ENCODE results near the gene ICAM4. TPM values are rescaled to one million over a fixed set of nuclear protein-coding genes. Genes with fewer than 3 reads are reported as not detected.

ICAM4 gene
- total and polyA plus RNA-seq, 9 of the 15 experiments (the other 6 are each of a cell fraction or from before 2014, with no cell fraction given): 14.1 to 86.1 (median 29.6) TPM

GRCh38 chr19:10289836-10290356 lies 3.1 kb downstream of the ICAM4 start, which contains the start of gene ICAM5 (continued):
- TF ChIP-seq POLR2G (IDR thresholded peaks at IDR 0.05; ENCODE audit: low read depth, low read length) (peak; percentile 85), LARP7 (IDR thresholded peaks at IDR 0.05) (0 out of 2 replicates have a peak, but pooled peaks have one; percentile 55), RBFOX2 (IDR thresholded peaks at IDR 0.05; ENCODE audit: low read depth, low read length) (peak; percentile 64), ZBTB2 (IDR thresholded peaks at IDR 0.05) (peak; percentile 19; the same call in 1 of the 2 replicates), MBD2 (IDR thresholded peaks at IDR 0.05; ENCODE audit: borderline replicate concordance, low read depth) (peak; percentile 13; the same call in 1 of the 2 replicates), ZNF717 (CRISPR knock-in tag; IDR thresholded peaks at IDR 0.05) (0 out of 2 replicates have a peak, but pooled peaks have one; percentile 17), CCNT2 (IDR thresholded peaks at IDR 0.05; ENCODE audit: borderline replicate concordance, extremely low read depth, insufficient read length, low read depth, low read length) (peak; percentile 85), GABPB1 (CRISPR knock-in tag; IDR thresholded peaks at IDR 0.05) (peak; percentile 70; the same call in 1 of the 2 replicates), VEZF1 (CRISPR knock-in tag; IDR thresholded peaks at IDR 0.05) (peak; percentile 93), NFRKB (IDR thresholded peaks at IDR 0.05; ENCODE audit: low read depth) (peak; percentile 41; the same call in 1 of the 2 replicates), ZNF398 (CRISPR knock-in tag; IDR thresholded peaks at IDR 0.05) (no peak), ZNF644 (tag; IDR thresholded peaks at IDR 0.05; ENCODE audit: low read depth) (no peak), FOXA3 (CRISPR knock-in tag; conservative IDR thresholded peaks at IDR 0.05 in 1 of 2, IDR thresholded peaks at IDR 0.05 in 1 of 2) (no peak), RBM17 (IDR thresholded peaks at IDR 0.05; ENCODE audit: borderline replicate concordance, low read depth, low read length) (no peak), SMARCE1 (IDR thresholded peaks at IDR 0.05) (no peak), HDAC1 (IDR thresholded peaks at IDR 0.05) (peak in 1 of 2 experiments; percentile 64; a peak in 2 of 4 replicates)
